NB4 (cell line): Measurements from ENCODE around the gene TTC33.

Experiments
- CTCF ChIP-seq: IDR thresholded peaks from one replicate; pipeline ENCODE4 v1.5.1; 2012; ENCODE audit warnings: low read depth, low read length
- POLR2A ChIP-seq: IDR thresholded peaks from 2 replicates; pipeline ENCODE4 v1.6.1; 2011; ENCODE audit warnings: mild to moderate bottlenecking; ENCODE audit not compliant: insufficient read length; ENCODE audit errors: extremely low read depth

- TF ChIP-seq POLR2A (no peak), CTCF (no peak)
Observed at GRCh38 chr5:40521925-40522324, 233.8 kb downstream of the TTC33 start.
